Measurements from ENCODE around the gene HSD17B12. TPM values are rescaled to one million over a fixed set of nuclear protein-coding genes. Genes with fewer than 3 reads are reported as not detected.

The HSD17B12 gene
- total RNA-seq, 3 donors from 2014 or later = 36.1 to 48.9 (median 47.2) TPM

DNA sequence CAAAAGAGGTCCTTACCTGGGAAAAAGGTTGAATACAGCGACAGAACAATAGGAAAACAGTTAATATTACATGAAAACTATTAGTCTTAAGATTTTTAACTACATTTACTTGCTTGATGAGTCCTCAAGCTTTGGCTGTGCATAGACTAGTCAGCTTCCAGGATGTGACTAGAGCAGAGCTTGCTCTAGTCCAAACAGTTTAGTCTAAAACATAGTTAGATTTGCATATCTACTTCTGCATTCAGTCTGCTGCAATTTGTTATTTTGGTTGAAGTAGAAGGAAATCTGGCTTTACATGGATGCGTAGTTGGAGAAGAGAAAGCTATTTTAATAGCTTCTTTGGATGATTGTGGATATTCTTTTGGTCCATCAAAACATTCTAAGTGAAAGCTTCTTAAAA lies 104.8 kb downstream of the HSD17B12 start:
- TF ChIP-seq POLR2AphosphoS5 (IDR thresholded peaks at IDR 0.05) (no peak), POLR2A (IDR thresholded peaks at IDR 0.05) (no peak)
- TF ChIP-seq, protein P1, sequence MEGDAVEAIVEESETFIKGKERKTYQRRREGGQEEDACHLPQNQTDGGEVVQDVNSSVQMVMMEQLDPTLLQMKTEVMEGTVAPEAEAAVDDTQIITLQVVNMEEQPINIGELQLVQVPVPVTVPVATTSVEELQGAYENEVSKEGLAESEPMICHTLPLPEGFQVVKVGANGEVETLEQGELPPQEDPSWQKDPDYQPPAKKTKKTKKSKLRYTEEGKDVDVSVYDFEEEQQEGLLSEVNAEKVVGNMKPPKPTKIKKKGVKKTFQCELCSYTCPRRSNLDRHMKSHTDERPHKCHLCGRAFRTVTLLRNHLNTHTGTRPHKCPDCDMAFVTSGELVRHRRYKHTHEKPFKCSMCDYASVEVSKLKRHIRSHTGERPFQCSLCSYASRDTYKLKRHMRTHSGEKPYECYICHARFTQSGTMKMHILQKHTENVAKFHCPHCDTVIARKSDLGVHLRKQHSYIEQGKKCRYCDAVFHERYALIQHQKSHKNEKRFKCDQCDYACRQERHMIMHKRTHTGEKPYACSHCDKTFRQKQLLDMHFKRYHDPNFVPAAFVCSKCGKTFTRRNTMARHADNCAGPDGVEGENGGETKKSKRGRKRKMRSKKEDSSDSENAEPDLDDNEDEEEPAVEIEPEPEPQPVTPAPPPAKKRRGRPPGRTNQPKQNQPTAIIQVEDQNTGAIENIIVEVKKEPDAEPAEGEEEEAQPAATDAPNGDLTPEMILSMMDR (IDR thresholded peaks at IDR 0.05) = no peak
- intact Hi-C loops (cut with DNase I; ENCODE audit: low total_unique reads) = no loop called here
- Histone ChIP-seq H3K4me1 (no peaks in the 10 kb centered on the region), H3K4me3 (no peak overlapping the region), H3K9me3 (peaks cover 12 to 28% of the 10 kb centered on the region in 2 donors), H3K36me3 (no peaks in the 10 kb centered on the region), H3K27ac (no peak overlapping the region), H3K27me3 (no peaks in the 10 kb centered on the region)
- no peak for DNase-seq (ENCODE audit: low spot score in 2 of 2)

DNA sequence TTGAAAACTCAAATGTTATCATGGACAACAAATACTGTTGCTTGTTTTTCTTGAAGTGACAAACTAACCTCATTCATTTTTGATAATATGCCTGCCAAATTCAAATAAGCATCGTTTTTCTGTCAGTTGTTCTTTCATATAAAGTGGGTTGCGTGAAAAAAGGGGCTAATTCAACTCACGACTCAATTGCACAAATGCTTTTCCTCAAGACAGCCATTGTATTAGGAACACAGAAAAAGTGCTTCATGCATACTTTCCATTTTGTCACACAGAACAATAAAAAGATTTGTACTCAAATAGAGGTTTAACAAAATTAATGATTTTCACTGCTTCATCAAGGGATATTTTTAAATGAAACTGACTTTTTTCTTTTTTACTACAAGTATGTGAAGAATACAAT lies 105.5 kb downstream of the HSD17B12 start:
- TF ChIP-seq POLR2A (IDR thresholded peaks at IDR 0.05) = no peak
- no peak for TF ChIP-seq POLR2AphosphoS5 (IDR thresholded peaks at IDR 0.05)
- TF ChIP-seq, protein P1 (IDR thresholded peaks at IDR 0.05) = no peak

DNA sequence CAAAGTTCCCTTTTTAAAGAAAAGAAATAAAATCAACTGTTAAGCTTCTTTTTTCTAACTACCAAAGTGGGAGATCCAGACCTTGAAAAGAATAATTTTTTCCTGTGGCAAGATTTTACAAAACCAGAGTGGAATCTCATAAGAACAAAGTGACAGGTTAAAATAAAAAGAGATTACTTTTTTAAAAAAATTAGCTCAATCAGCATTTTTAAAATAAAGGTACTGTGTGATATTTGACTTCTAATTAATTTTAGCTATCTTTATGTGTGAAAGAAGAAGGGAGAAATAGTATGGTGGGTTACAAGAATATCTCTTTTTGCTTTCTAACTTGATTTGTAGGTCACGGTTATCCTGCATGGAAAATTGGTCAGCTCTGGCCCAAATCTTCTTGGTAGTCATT lies 107.3 kb downstream of the HSD17B12 start:
- H3K27ac ChIP-seq = no peak overlapping the region
- H3K4me3 ChIP-seq = no peak overlapping the region
- peaks cover 12 to 22% of the 10 kb centered on the region in 2 donors for H3K9me3 ChIP-seq
- TF ChIP-seq, protein P1 (IDR thresholded peaks at IDR 0.05) = no peak
- no peak for TF ChIP-seq POLR2A (IDR thresholded peaks at IDR 0.05)
- no peak for TF ChIP-seq POLR2AphosphoS5 (IDR thresholded peaks at IDR 0.05)
- DNase-seq (ENCODE audit: low spot score in 2 of 2) = no peak
- no peaks in the 10 kb centered on the region for H3K27me3 ChIP-seq
- H3K36me3 ChIP-seq = no peaks in the 10 kb centered on the region
- intact Hi-C loops (cut with DNase I; ENCODE audit: low total_unique reads) = no loop called here
- no peaks in the 10 kb centered on the region for H3K4me1 ChIP-seq

More for the DNA sequence above, 105.5 kb downstream of the HSD17B12 start:
- Histone ChIP-seq H3K9me3 (peaks cover 12 to 28% of the 10 kb centered on the region in 2 donors), H3K4me3 (no peak overlapping the region), H3K36me3 (no peaks in the 10 kb centered on the region), H3K27ac (no peak overlapping the region), H3K27me3 (no peaks in the 10 kb centered on the region), H3K4me1 (no peaks in the 10 kb centered on the region)
- intact Hi-C loops (cut with DNase I; ENCODE audit: low total_unique reads) = no loop called here
- DNase-seq (ENCODE audit: low spot score in 2 of 2) = no peak

DNA sequence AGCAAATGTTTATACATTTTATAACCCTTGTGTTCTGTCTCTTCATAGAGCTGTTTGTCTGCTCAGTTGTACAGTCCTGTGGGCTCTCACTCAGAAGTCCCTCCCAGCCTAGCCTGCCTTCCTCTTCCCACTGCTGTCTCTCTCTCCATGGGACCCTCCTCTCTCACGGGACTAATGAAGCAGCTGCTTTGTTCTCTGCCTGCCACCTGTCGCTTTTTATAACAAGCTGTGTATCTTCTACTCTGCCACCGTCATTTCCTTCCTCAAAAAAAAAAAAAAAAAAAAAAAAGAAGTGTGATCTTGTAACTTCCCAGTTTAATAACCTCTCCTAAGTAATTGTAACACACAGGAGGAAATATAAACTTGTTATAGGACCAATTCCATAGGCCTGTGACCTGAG lies 107.9 kb downstream of the HSD17B12 start:
- TF ChIP-seq POLR2A (IDR thresholded peaks at IDR 0.05) (no peak), POLR2AphosphoS5 (IDR thresholded peaks at IDR 0.05) (no peak)
- TF ChIP-seq, protein P1 (IDR thresholded peaks at IDR 0.05) = no peak
- no peak for DNase-seq (ENCODE audit: low spot score in 2 of 2)
- Histone ChIP-seq H3K4me3 (no peak overlapping the region), H3K9me3 (peaks cover 12 to 16% of the 10 kb centered on the region in 2 donors), H3K27ac (no peak overlapping the region), H3K27me3 (no peaks in the 10 kb centered on the region), H3K4me1 (no peaks in the 10 kb centered on the region), H3K36me3 (no peaks in the 10 kb centered on the region)
- intact Hi-C loops (cut with DNase I; ENCODE audit: low total_unique reads) = no loop called here

DNA sequence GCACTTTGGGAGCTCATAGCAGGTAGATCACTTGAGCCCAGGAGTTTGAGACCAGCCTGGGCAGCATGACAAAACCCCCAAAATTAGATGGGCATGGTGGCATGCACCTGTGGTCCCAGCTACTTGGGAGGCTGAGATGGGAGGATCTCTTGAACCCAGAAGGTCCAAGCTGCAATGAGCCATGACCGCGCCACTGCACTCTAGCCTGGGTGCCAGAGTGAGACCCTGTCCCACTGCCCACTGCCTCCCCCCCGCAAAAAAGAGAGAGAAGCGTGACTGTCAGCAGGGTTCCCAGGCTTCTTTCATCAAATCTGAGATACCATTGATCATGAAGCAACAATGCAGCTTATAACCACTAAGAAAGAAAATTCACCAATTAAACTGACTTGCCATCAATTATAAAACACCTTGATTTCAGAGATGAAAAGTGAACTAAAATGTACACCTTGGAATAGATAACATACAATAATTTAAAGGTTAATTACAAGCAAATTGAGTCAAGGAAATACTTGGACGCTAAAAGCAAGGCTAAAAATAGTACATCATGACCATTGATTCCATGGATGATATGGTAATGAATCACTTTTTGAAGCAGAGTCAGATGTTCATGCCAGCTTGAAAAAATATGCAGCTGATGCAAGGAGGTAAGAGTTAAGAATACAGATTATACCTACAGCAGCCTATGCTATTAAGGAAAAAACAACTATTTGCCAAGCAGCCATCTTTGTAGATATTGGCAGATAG lies 109.3 kb downstream of the HSD17B12 start:
- TF ChIP-seq, protein P1 (IDR thresholded peaks at IDR 0.05) = no peak
- TF ChIP-seq POLR2A (IDR thresholded peaks at IDR 0.05) = no peak
- no peak for TF ChIP-seq POLR2AphosphoS5 (IDR thresholded peaks at IDR 0.05)

More for the DNA sequence above, 109.3 kb downstream of the HSD17B12 start:
- peaks cover 0 to 3% of the 10 kb centered on the region in 2 donors for H3K9me3 ChIP-seq
- no peak for DNase-seq (ENCODE audit: low spot score in 2 of 2)
- H3K36me3 ChIP-seq = no peaks in the 10 kb centered on the region
- H3K27ac ChIP-seq = no peak overlapping the region
- no peaks in the 10 kb centered on the region for H3K4me1 ChIP-seq
- intact Hi-C loops (cut with DNase I; ENCODE audit: low total_unique reads) = no loop called here
- H3K27me3 ChIP-seq = no peaks in the 10 kb centered on the region
- H3K4me3 ChIP-seq = no peak overlapping the region

Measured in breast epithelium (tissue), 4 donors.